Activated T-helper 1 cell treated with anti-CD3 and anti-CD28 coated beads, Interleukin-12 subunit alpha, Interleukin-12 subunit beta, Interleukin-2, Interleukin-4 antibody, amounts not matched to agents 30 ng/mL and 10 ng/mL and 1 ng/mL, durations not matched to agents 14 hours and 24 hours and 36 hours (primary cell): ENCODE results near the gene PANK2. TPM values are rescaled to one million over a fixed set of nuclear protein-coding genes. Genes with fewer than 3 reads are reported as not detected.
"Not testable (repeated sequence)": the region's sequence is repeated elsewhere in the genome, so short reads cannot be mapped to it uniquely, and the experiment has no call there.

Source experiments
- DNase-seq: peaks from one replicate; pipeline ENCODE4 v3.0.0; 2021; ENCODE audit warnings: low spot score
- H3K27ac Mint-ChIP-seq: one replicate; pipeline ENCODE4 v1.8.0; 2021; ENCODE audit warnings: mild to moderate bottlenecking, mixed read lengths
- H3K27me3 Mint-ChIP-seq: one replicate; pipeline ENCODE4 v1.8.0; 2022; ENCODE audit warnings: mild to moderate bottlenecking, moderate library complexity, mixed read lengths; ENCODE audit not compliant: insufficient read depth
- H3K36me3 Mint-ChIP-seq: one replicate; pipeline ENCODE4 v1.8.0; 2021; ENCODE audit warnings: low read depth, mixed read lengths
- H3K4me1 Mint-ChIP-seq: one replicate; pipeline ENCODE4 v1.8.0; 2021; ENCODE audit warnings: low read depth, mixed read lengths
- H3K4me3 Mint-ChIP-seq: one replicate; pipeline ENCODE4 v1.8.0; 2021; ENCODE audit warnings: mild to moderate bottlenecking, moderate library complexity, mixed read lengths
- H3K9me3 Mint-ChIP-seq: one replicate; pipeline ENCODE4 v1.8.0; 2021; ENCODE audit warnings: mixed read lengths
- intact Hi-C: fragments of 100-400 bp; cut with micrococcal nuclease; formaldehyde crosslinking; loops from one replicate; pipeline ENCODE4 v1.15.1; 2024
- total RNA-seq: library from RNA; stranded (reverse); gene quantifications from 2 replicates; pipeline ENCODE4 v1.2.3, GENCODE V29; 2022

PANK2 gene
- 51.4 and 54.6 TPM in 2 replicates for total RNA-seq

DNA sequence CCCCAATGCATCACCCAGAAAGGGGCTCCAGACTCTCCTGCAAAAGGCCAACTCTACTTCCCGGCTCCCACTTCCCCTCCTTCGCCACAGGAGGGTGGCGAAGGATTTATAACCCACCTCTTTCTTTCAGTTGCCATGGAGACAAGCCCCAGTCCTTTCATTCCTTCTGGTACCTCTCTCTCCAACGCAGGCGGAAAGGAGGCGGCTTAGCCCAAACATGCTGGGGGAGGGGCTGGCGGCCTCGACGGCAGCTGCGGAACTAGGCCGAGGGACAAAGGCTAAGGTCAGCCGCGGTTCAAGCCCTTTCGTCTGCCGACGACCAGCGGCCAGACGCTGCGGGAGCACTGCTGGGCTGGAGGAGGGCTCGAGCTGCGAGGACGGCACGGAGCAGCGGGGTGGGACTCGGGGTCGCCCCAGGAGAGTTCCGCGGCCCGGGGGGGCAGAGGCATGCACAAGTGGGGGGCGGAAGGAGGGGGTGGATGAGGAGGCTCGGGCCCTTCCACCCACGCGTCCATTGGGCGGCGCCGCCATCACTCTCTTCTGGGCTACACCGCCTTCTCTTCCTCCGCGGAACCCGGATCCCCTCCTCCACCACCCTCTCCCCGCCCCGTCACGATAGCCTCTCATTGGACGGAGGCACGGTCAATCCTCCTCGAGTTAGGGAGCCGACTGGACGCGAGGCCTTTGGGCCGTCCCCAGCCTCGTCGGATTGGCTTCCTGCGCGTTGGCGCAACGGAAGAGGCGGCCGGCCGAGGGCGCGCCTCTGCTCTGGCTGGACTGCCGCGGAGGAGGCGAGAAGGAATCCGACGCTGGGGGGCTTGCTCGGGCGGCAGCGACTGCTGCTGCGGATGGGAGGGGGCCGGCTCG lies at the start of gene PANK2:
TSS of gene PANK2 (plus strand) at position 766 of the 867 bp plus-strand sequence.
- DNase-seq = peak; percentile 98
- H3K9me3 Mint-ChIP-seq = no peaks in the 10 kb centered on the region
- H3K27ac Mint-ChIP-seq = peak within 1 kb of the TSS; percentile 98
- H3K27me3 Mint-ChIP-seq = no peaks in the 10 kb centered on the region
- peaks cover 44% of the 10 kb centered on the region for H3K4me1 Mint-ChIP-seq
- intact Hi-C loops = loop anchor here (1.0 to 5.0 kb wide), 8 partner anchors 18 to 193 kb away; partner anchors contain the start of genes ADISSP, AP5S1, CDC25B and MAVS
- H3K36me3 Mint-ChIP-seq = peaks cover 42% of the 10 kb centered on the region
- peak within 1 kb of the TSS; percentile 100 for H3K4me3 Mint-ChIP-seq

DNA sequence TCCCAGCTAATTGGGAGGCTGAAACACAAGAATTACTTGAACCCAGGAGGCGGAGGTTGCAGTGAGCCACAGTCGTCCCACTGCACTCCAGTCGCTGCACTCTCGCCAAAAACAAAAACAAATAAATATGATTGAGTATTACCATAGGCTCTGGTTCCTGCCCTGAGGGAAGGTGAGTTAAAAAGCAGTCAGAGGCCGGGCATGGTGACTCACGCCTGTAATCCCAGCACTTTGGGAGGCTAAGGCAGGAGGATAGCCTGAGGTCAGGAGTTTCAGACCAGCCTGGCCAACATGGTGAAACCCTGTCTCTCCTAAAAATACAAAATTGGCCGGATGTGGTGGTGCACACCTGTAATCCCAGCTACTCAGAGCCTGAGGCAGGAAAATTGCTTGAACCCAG lies 49.0 kb upstream of the PANK2 start:
- H3K36me3 Mint-ChIP-seq, DNase-seq, H3K9me3 Mint-ChIP-seq, H3K4me1 Mint-ChIP-seq, H3K4me3 Mint-ChIP-seq, intact Hi-C loops, H3K27me3 Mint-ChIP-seq, H3K27ac Mint-ChIP-seq: not testable (repeated sequence)

DNA sequence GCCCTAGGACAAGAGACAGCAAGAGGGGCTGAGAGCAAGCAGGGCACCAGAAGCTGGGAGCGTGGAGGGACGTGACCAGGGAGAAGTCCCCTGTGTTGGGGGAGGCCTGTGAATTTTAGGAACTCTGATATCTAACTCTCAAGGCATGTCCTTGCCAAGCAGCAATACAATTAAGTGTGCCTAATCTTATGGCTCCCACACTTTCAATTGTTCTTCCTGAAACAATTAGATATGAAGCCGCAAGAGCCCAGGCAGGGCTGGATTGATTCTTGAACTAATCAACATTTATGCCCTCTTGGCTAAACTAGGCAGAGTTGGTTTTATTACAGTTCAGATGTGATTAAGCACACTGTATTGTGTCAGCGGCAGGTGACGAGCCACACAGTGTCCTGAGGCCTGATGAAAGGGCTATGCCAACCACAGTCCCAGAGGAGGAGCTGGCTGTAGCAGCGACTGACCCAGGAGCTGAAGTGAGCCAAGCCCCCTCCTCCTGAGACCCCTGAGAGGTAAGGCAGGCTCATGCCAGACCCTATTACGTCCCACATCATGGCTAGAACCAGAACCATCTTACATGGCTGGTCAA lies 46.7 kb upstream of the PANK2 start:
- Mint-ChIP-seq H3K27ac (no peak overlapping the region), H3K4me3 (no peak overlapping the region), H3K9me3 (no peaks in the 10 kb centered on the region), H3K27me3 (peaks cover 1% of the 10 kb centered on the region), H3K4me1 (peaks cover 12% of the 10 kb centered on the region), H3K36me3 (peaks cover 2% of the 10 kb centered on the region)
- intact Hi-C loops = no loop called here
- no peak for DNase-seq

- intact Hi-C loops = no loop called here
- no peak for DNase-seq
- peaks cover 4% of the 10 kb centered on the region for H3K36me3 Mint-ChIP-seq
- no peak overlapping the region for H3K27ac Mint-ChIP-seq
- H3K9me3 Mint-ChIP-seq = no peaks in the 10 kb centered on the region
- H3K27me3 Mint-ChIP-seq = peaks cover 1% of the 10 kb centered on the region
- no peak overlapping the region for H3K4me3 Mint-ChIP-seq
- peaks cover 19% of the 10 kb centered on the region for H3K4me1 Mint-ChIP-seq
Observed at GRCh38 chr20:3843490-3843889, 45.7 kb upstream of the PANK2 start.

GRCh38 chr20:3843990-3844619 lies 45.1 kb upstream of the PANK2 start:
- DNase-seq, H3K27ac Mint-ChIP-seq, H3K27me3 Mint-ChIP-seq, H3K9me3 Mint-ChIP-seq, H3K4me3 Mint-ChIP-seq, intact Hi-C loops: not testable (repeated sequence)
- Mint-ChIP-seq H3K4me1 (peaks cover 20% of the 10 kb centered on the region), H3K36me3 (peaks cover 10% of the 10 kb centered on the region)

DNA sequence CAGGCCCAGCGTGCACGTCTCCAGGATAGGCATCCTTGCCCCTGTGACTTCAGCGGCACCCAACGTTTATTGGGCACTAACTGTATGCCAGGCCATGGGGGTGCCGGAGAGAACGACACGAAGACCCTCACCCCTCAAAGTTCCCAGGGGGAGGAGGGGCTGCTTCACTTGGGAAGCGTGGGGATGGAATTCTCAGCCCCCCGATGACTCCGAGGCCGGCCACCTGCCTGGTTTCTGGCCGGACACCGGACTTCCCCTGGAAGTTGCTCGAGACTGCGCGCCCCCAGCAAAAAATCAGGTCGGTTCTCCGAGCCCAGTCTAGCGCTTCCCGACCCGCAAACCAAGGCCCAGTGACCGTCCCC lies 42.8 kb upstream of the PANK2 start:
- H3K27ac Mint-ChIP-seq = peak overlapping the region; percentile 81
- peaks cover 10% of the 10 kb centered on the region for H3K36me3 Mint-ChIP-seq
- H3K27me3 Mint-ChIP-seq = no peaks in the 10 kb centered on the region
- intact Hi-C loops = loop anchor here (1.0 to 2.0 kb wide), 5 partner anchors 26 to 168 kb away; partner anchors contain the start of genes AP5S1, CENPB and PANK2
- peaks cover 22% of the 10 kb centered on the region for H3K4me1 Mint-ChIP-seq
- DNase-seq = no peak
- H3K9me3 Mint-ChIP-seq = no peaks in the 10 kb centered on the region
- H3K4me3 Mint-ChIP-seq = peak overlapping the region; percentile 90

GRCh38 chr20:3846740-3847428 lies 42.3 kb upstream of the PANK2 start, which contains the start of gene MAVS:
TSS of gene MAVS (plus strand) at chr20:3846834. CDS start at chr20:3854625, 7,791 bp downstream.
- DNase-seq = peak; percentile 87
- no peaks in the 10 kb centered on the region for H3K27me3 Mint-ChIP-seq
- peaks cover 22% of the 10 kb centered on the region for H3K4me1 Mint-ChIP-seq
- H3K4me3 Mint-ChIP-seq = peak within 1 kb of the TSS; percentile 90
- H3K9me3 Mint-ChIP-seq = no peaks in the 10 kb centered on the region
- peak within 1 kb of the TSS; percentile 81 for H3K27ac Mint-ChIP-seq
- intact Hi-C loops = loop anchor here (1.0 to 2.0 kb wide), 6 partner anchors 27 to 167 kb away; partner anchors contain the start of genes AP5S1, CDC25B, CENPB and PANK2
- H3K36me3 Mint-ChIP-seq = peaks cover 10% of the 10 kb centered on the region

DNA sequence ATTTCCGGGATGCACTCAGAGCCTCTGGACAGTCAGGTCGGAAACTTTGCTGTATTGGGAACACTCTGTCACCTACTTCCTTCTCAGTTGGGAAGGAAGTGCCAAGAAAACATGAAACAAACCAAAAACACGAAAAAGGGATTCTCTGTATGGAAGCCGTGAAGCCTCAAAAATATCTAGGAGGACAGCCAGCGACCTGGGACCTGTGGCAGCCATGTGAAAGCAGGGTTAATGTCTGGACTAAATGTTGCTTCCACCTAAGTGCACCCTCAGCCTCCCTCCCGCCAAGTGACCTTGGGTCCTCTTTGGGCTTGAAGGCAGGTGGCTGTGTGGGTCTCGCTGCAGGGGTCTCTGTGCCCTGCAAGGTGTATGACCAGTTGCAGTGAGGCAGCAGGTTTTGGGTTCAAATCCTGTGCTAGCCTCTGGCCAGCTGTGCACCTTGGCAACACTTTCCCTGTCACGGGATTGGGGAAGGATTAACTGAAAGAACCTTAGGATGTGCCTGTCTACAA lies 41.7 kb upstream of the PANK2 start:
- Mint-ChIP-seq H3K27ac (peak overlapping the region; percentile 81), H3K4me1 (peaks cover 22% of the 10 kb centered on the region), H3K4me3 (peak overlapping the region; percentile 90), H3K27me3 (no peaks in the 10 kb centered on the region), H3K9me3 (no peaks in the 10 kb centered on the region), H3K36me3 (peaks cover 10% of the 10 kb centered on the region)
- DNase-seq = no peak
- intact Hi-C loops = loop anchor here (1.0 to 2.0 kb wide), 2 partner anchors 51 to 61 kb away; partner anchors contain the start of genes CDC25B and CENPB

DNA sequence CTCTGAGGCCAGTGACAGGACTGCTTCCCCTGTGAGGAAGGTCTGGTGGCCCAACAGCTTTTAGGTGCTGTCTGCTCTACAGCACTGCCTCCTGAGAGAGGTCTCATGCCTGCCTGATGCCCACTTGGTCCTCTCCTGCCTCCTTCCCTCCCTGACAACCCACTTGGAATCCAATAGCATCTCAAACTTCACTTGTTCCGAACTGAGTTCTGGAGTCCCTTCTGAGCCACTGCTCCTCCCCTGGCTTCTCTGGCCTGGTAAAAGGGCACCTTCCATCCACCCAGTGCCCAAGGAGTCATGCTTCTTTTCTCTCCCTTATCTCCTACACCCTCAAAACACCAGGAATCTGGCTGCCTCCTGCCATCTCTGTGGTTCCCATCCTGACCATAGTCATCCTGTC lies 40.6 kb upstream of the PANK2 start:
- intact Hi-C loops = no loop called here
- Mint-ChIP-seq H3K27me3 (no peaks in the 10 kb centered on the region), H3K4me1 (peaks cover 22% of the 10 kb centered on the region), H3K27ac (peak overlapping the region; percentile 76), H3K9me3 (no peaks in the 10 kb centered on the region), H3K4me3 (peak overlapping the region; percentile 90), H3K36me3 (peaks cover 10% of the 10 kb centered on the region)
- DNase-seq = no peak

DNA sequence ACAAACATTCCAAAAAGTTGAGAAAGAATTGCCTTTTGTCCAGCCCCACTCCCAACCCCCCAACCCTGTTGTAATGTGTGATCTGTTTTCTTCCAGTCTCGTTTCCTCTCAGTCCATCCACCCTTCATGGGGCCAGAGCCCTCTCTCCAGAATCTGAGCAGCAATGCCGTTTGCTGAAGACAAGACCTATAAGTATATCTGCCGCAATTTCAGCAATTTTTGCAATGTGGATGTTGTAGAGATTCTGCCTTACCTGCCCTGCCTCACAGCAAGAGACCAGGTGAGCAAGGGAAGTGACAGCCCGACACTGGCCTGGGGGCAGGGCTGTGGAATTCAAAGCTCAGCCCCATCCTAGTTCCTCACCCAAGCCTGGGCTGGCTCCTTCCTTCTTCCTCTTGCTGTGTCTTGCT lies 34.7 kb upstream of the PANK2 start:
- no peak overlapping the region for H3K4me3 Mint-ChIP-seq
- peaks cover 20% of the 10 kb centered on the region for H3K36me3 Mint-ChIP-seq
- H3K27ac Mint-ChIP-seq = peak overlapping the region; percentile 18
- no peaks in the 10 kb centered on the region for H3K9me3 Mint-ChIP-seq
- H3K27me3 Mint-ChIP-seq = no peaks in the 10 kb centered on the region
- H3K4me1 Mint-ChIP-seq = peaks cover 12% of the 10 kb centered on the region
- intact Hi-C loops = no loop called here
- no peak for DNase-seq

DNA sequence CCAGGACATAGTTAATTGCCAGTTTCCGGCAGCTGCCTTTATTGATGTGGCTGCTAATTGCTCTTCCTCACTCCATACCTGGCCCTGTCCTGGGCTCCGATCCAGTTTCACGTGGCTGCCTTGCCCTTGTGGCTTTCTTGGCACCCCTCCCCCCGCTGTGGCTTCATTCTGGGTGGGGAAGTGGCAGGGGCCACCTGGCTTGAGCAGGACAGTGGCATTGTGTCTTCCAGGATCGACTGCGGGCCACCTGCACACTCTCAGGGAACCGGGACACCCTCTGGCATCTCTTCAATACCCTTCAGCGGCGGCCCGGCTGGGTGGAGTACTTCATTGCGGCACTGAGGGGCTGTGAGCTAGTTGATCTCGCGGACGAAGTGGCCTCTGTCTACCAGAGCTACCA lies 31.8 kb upstream of the PANK2 start:
- peaks cover 10% of the 10 kb centered on the region for H3K4me1 Mint-ChIP-seq
- DNase-seq = no peak
- no peak overlapping the region for H3K4me3 Mint-ChIP-seq
- H3K9me3 Mint-ChIP-seq = peaks cover 4% of the 10 kb centered on the region
- H3K27me3 Mint-ChIP-seq = no peaks in the 10 kb centered on the region
- intact Hi-C loops = no loop called here
- H3K27ac Mint-ChIP-seq = no peak overlapping the region
- H3K36me3 Mint-ChIP-seq = peaks cover 33% of the 10 kb centered on the region

DNA sequence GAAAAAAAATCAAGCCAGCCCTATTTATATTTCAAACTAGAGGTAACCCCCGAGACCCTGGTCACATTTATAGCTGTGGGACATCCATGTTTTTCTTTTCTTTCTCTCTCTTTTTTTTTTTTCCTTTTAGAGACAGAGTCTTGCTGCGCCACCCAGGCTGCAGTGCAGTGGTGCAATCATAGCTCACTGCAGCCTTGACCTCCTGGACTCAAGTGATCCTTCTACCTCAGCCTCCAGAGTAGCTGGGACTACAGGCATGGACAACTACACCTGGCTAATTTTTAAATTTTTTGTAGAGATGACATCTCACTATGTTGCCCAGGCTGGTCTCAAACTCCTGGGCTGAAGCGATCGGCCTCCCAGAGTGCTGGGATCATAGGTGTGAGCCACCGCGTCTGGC lies 30.5 kb upstream of the PANK2 start:
- Mint-ChIP-seq H3K4me3 (no peak overlapping the region), H3K27ac (no peak overlapping the region), H3K4me1 (peaks cover 10% of the 10 kb centered on the region), H3K27me3 (no peaks in the 10 kb centered on the region), H3K36me3 (peaks cover 46% of the 10 kb centered on the region), H3K9me3 (peaks cover 6% of the 10 kb centered on the region)
- intact Hi-C loops = no loop called here
- DNase-seq = no peak
